BLaER1 (cell line): ENCODE results near the gene GRB10.
"Not testable (repeated sequence)": the region's sequence is repeated elsewhere in the genome, so short reads cannot be mapped to it uniquely, and the experiment has no call there.

Experiments
- H3K27ac ChIP-seq: shearing (Covaris generic); formaldehyde crosslinking; 2 replicates; pipeline ENCODE4 v1.8.1; 2022
- H3K27me3 ChIP-seq: shearing (Covaris generic); formaldehyde crosslinking; 2 replicates; pipeline ENCODE4 v1.8.1; 2022
- H3K36me3 ChIP-seq: shearing (Covaris generic); formaldehyde crosslinking; 2 replicates; pipeline ENCODE4 v1.8.1; 2022
- H3K4me1 ChIP-seq: shearing (Covaris generic); formaldehyde crosslinking; 2 replicates; pipeline ENCODE4 v1.8.1; 2022
- H3K4me2 ChIP-seq: shearing (Covaris generic); formaldehyde crosslinking; 2 replicates; pipeline ENCODE4 v1.8.1; 2022
- H3K4me3 ChIP-seq: shearing (Covaris generic); formaldehyde crosslinking; 2 replicates; pipeline ENCODE4 v1.8.1; 2022
- H3K9ac ChIP-seq: shearing (Covaris generic); formaldehyde crosslinking; 2 replicates; pipeline ENCODE4 v1.8.1; 2022
- H3K9me3 ChIP-seq: shearing (Covaris generic); formaldehyde crosslinking; 2 replicates; pipeline ENCODE4 v1.8.1; 2022
- H4K20me1 ChIP-seq: shearing (Covaris generic); formaldehyde crosslinking; 2 replicates; pipeline ENCODE4 v1.8.1; 2022
- Cebpa-rat ChIP-seq: shearing (Covaris generic); IDR thresholded peaks from 2 replicates; pipeline ENCODE4 v1.8.1; 2022

GRB10 gene

DNA sequence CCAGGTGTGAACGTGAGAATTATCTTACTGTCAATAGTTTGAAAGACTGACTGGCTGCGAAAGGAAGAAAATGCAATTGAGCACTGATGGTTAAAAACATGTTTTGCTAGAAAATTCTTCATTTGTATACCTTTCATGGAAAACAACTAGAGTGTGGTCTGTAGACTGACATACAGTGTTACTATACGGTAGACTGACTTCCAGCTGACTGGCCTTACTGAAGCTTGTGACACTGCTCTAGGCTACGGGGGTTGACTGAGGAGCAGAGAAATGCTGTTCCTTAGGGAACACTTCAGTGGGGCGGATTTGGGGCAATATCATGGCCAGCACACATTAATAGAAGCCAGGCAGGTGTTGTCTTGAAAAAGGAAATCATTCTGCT, 191.6 kb downstream of the GRB10 start:
- Histone ChIP-seq H3K27ac (no peak overlapping the region; the same call in 1 of the 2 replicates), H3K9ac (no peak overlapping the region), H4K20me1 (no peaks in the 10 kb centered on the region), H3K9me3 (no peaks in the 10 kb centered on the region), H3K36me3 (peaks cover 53% of the 10 kb centered on the region), H3K4me2 (peak overlapping the region; percentile 49), H3K4me3 (no peak overlapping the region), H3K27me3 (no peaks in the 10 kb centered on the region), H3K4me1 (peaks cover 13% of the 10 kb centered on the region)
- no peak for TF ChIP-seq Cebpa-rat

- Histone ChIP-seq H3K4me1 (peaks cover 13% of the 10 kb centered on the region), H3K4me3 (no peak overlapping the region), H3K36me3 (peaks cover 47% of the 10 kb centered on the region), H3K4me2 (no peak overlapping the region), H4K20me1 (no peaks in the 10 kb centered on the region), H3K27me3 (no peaks in the 10 kb centered on the region), H3K9me3 (no peaks in the 10 kb centered on the region), H3K9ac (no peak overlapping the region), H3K27ac (no peak overlapping the region)
- TF ChIP-seq Cebpa-rat: no peak
Measured at GRCh38 chr7:50590535-50590934, 192.2 kb downstream of the GRB10 start.

DNA sequence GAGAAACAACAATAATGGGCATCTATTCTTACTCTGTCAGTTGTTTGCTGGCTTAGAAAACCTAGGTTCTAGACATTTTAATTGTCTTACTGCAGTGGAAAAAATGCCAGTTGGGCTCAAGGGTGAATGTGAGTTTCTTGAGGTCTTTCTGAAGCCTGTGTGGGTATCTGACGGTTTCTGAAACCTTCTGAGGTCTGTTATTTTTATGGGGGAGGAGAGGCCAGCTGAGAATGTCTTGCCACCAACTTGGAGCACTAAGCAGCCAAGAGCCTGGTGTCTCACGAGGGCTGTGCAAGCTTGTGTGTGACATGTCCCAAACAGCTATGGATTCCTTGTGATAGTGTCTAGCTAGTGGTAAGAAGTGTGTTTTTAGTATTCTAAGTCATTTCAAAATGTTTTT, 193.3 kb downstream of the GRB10 start:
- Histone ChIP-seq H3K27ac (no peak overlapping the region), H3K4me1 (peaks cover 13% of the 10 kb centered on the region), H3K4me3 (no peak overlapping the region), H3K27me3 (no peaks in the 10 kb centered on the region), H3K4me2 (no peak overlapping the region), H4K20me1 (no peaks in the 10 kb centered on the region), H3K36me3 (peaks cover 36% of the 10 kb centered on the region), H3K9me3 (peaks cover 9% of the 10 kb centered on the region), H3K9ac (no peak overlapping the region)
- no peak for TF ChIP-seq Cebpa-rat

DNA sequence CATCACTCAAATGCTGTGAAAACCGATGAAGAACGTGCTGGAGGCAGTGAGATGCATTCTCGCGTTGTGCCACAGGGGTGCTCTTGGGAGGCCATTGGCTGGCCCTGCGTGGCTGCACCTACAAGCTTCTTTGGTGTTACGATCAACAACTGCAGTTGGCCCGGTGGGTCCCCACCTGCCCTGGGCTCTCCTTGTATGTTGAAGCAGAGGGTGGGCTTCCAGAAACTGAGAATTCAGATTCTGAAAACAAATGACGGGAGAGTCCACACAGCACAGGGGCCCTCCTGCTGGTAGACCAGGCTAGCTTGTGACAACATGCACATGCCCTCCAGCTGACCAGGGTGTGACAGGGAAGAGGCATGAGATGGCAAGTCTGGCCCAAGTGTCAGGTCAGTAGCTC, 193.8 kb downstream of the GRB10 start:
- Histone ChIP-seq H4K20me1 (no peaks in the 10 kb centered on the region), H3K4me2 (no peak overlapping the region), H3K9me3 (peaks cover 13% of the 10 kb centered on the region), H3K27me3 (no peaks in the 10 kb centered on the region), H3K4me1 (peaks cover 13% of the 10 kb centered on the region), H3K36me3 (peaks cover 31% of the 10 kb centered on the region), H3K27ac (no peak overlapping the region), H3K9ac (no peak overlapping the region), H3K4me3 (no peak overlapping the region)
- TF ChIP-seq Cebpa-rat: no peak

- H3K4me2 ChIP-seq: no peak overlapping the region
- H3K27ac ChIP-seq: no peak overlapping the region
- peaks cover 13% of the 10 kb centered on the region for H3K4me1 ChIP-seq
- TF ChIP-seq Cebpa-rat: no peak
- H3K9ac ChIP-seq: no peak overlapping the region
- peaks cover 25% of the 10 kb centered on the region for H3K9me3 ChIP-seq
- no peak overlapping the region for H3K4me3 ChIP-seq
- H4K20me1 ChIP-seq: no peaks in the 10 kb centered on the region
- H3K27me3 ChIP-seq: no peaks in the 10 kb centered on the region
- peaks cover 19% of the 10 kb centered on the region for H3K36me3 ChIP-seq
Measured at GRCh38 chr7:50587737-50588136, 195.0 kb downstream of the GRB10 start.

DNA sequence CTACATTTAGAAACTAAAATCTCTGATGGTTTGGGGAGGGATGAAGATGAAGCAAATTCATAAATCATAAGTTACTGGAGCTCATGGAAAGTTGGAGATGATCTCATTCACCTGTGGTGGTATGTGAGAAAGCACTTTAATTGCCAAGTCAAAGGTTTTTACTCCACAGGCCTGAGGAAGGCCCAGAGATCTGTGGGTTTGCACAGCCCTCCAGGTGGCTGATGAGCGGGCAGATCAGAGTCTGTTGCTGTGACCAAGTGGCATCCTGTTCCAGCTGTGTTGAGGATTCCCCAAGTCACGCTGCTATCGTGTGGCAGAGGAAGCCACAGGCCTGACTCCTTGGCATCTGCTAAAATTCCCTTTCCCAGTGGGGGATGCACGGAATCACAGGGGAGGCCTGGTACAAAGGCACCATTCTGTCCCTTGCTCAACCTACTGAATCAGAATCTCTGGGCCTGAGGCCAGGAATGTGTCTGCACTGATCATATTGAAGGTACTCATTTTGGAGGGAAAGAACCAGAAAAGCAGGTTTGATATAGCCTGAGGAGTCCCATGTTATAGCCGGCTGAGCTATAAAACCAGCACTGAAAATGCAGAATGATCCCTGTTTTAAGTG, 197.8 kb downstream of the GRB10 start:
- H3K27ac ChIP-seq: no peak overlapping the region
- TF ChIP-seq Cebpa-rat: no peak
- no peaks in the 10 kb centered on the region for H3K27me3 ChIP-seq
- H4K20me1 ChIP-seq: no peaks in the 10 kb centered on the region
- H3K4me1 ChIP-seq: no peaks in the 10 kb centered on the region
- no peak overlapping the region for H3K4me2 ChIP-seq
- no peaks in the 10 kb centered on the region for H3K36me3 ChIP-seq
- H3K9ac ChIP-seq: no peak overlapping the region
- H3K4me3 ChIP-seq: no peak overlapping the region
- peaks cover 33% of the 10 kb centered on the region for H3K9me3 ChIP-seq

DNA sequence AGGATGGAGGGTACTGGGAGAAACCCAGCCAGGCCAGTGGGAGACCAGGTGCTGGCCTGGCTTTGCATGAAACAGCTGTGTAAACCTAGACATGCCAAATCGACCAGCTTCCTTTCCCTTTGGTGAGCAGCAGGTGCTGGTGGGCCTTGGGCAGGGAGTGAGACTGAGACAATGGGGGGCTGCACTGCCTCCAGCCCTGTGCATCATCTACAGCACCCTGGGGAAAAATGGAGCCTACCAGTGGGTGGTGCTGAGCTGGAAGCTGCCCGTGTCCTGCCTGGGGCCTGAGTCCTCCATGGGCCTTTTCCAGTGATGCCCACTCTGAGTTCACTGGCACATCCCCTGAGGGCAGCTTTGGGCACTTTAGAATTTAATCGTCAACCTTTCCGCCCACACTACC, 198.3 kb downstream of the GRB10 start:
- no peaks in the 10 kb centered on the region for H4K20me1 ChIP-seq
- H3K27me3 ChIP-seq: no peaks in the 10 kb centered on the region
- no peaks in the 10 kb centered on the region for H3K4me1 ChIP-seq
- H3K27ac ChIP-seq: no peak overlapping the region
- H3K4me2 ChIP-seq: no peak overlapping the region
- H3K4me3 ChIP-seq: no peak overlapping the region
- TF ChIP-seq Cebpa-rat: no peak
- peaks cover 33% of the 10 kb centered on the region for H3K9me3 ChIP-seq
- H3K36me3 ChIP-seq: no peaks in the 10 kb centered on the region
- H3K9ac ChIP-seq: no peak overlapping the region

DNA sequence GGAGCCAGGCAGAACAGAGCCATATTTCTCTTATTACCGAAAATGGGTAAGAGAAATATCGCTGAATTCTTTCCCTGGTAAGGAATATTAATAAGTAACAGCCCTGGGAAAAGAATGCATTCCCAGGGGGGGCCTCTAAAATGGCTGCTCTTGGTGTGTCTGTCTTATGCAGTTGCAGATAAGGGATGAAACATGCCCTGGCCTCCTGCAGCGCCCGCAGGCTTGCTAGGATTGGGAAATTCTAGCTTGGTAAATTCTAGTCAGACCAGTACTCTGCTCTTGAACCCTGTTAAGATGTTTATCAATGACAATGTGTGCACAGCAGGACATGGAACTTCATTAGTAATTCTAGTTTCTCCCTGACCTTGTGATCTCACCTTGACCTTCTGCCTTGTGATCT, 199.4 kb downstream of the GRB10 start:
- H3K9me3 ChIP-seq: peaks cover 33% of the 10 kb centered on the region
- not testable (repeated sequence) for H3K27ac ChIP-seq, H4K20me1 ChIP-seq, H3K4me1 ChIP-seq, H3K4me3 ChIP-seq, H3K36me3 ChIP-seq, H3K27me3 ChIP-seq, H3K4me2 ChIP-seq, H3K9ac ChIP-seq

DNA sequence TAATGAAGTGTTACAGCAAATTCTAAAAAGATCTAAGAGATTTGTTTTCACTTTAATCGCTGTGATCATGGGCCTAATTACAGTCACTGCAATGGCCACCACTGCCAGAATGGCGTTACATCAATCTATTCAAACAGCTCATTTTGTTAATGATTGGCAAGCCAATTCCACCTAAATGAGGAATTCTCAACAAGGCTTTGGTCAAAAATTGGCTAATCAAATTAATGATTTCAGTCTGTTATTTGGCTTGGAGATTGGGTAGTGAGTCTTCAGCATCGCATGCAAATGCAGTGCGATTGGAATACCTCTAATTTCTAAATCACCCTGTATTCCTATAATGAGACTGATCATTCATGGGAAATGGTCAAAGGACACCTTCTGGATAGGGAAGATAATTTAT, 200.4 kb downstream of the GRB10 start:
- not testable (repeated sequence) for H3K27me3 ChIP-seq, H4K20me1 ChIP-seq, H3K9ac ChIP-seq, H3K4me2 ChIP-seq, H3K4me3 ChIP-seq, H3K4me1 ChIP-seq, H3K27ac ChIP-seq, H3K36me3 ChIP-seq
- H3K9me3 ChIP-seq: peaks cover 33% of the 10 kb centered on the region

- not testable (repeated sequence) for H3K4me3 ChIP-seq, H3K27me3 ChIP-seq, H3K9ac ChIP-seq, H3K4me2 ChIP-seq, H3K36me3 ChIP-seq, H3K4me1 ChIP-seq, H3K27ac ChIP-seq, H4K20me1 ChIP-seq
- peaks cover 33% of the 10 kb centered on the region for H3K9me3 ChIP-seq
Measured at GRCh38 chr7:50580666-50581065, 202.0 kb downstream of the GRB10 start.

DNA sequence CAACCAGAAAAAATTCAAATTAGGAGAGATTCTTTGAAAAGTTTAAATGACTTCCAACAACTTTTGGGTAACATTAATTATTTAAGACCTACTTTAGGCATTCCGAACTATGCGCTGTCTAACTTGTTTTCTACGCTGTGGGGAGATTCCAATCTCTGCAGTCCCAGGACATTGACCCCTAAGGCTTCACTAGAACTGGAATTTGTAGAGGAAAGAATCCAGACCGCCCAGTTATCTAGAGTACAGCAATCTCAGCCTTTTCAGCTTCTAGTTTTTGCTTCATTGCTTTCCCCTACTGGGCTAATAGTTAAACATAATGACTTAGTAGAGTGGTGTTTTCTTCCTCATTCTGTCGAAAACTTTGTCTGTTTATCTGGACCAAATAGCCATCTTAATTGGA, 202.6 kb downstream of the GRB10 start:
- TF ChIP-seq Cebpa-rat: no peak
- H3K9me3 ChIP-seq: peaks cover 31% of the 10 kb centered on the region

GRCh38 chr7:50578105-50578504, 204.6 kb downstream of the GRB10 start:
- not testable (repeated sequence) for H3K27ac ChIP-seq, H3K4me1 ChIP-seq, H3K4me3 ChIP-seq, H3K27me3 ChIP-seq, H3K36me3 ChIP-seq, H3K9ac ChIP-seq, H4K20me1 ChIP-seq, H3K4me2 ChIP-seq
- peaks cover 11% of the 10 kb centered on the region for H3K9me3 ChIP-seq

More for the DNA sequence above, 202.6 kb downstream of the GRB10 start:
- Histone ChIP-seq H3K9ac (no peak overlapping the region), H3K27me3 (no peaks in the 10 kb centered on the region), H3K27ac (no peak overlapping the region), H3K36me3 (no peaks in the 10 kb centered on the region), H3K4me3 (no peak overlapping the region), H3K4me1 (no peaks in the 10 kb centered on the region), H4K20me1 (no peaks in the 10 kb centered on the region), H3K4me2 (no peak overlapping the region)
